Stimulated activated memory B cell treated with anti-CD40 and anti-IgM and Interleukin-4, amounts not matched to agents 10 μg/mL and 1 μg/mL and 100 μg/mL, for 72 hours (primary cell): Measurements from ENCODE around the gene AGAP1.
"Not testable (repeated sequence)": the region's sequence is repeated elsewhere in the genome, so short reads cannot be mapped to it uniquely, and the experiment has no call there.

Experiments used
- ATAC-seq: fragments of 150-1000 bp; cut with Tn5 transposase; 2 replicates; pipeline ENCODE4 v1.10.0; 2021
- H3K27ac Mint-ChIP-seq: one replicate; pipeline ENCODE4 v1.8.0; 2022; ENCODE audit warnings: mild to moderate bottlenecking, mixed read lengths
- H3K27me3 Mint-ChIP-seq: one replicate; pipeline ENCODE4 v1.8.0; 2022; ENCODE audit warnings: mixed read lengths
- H3K36me3 Mint-ChIP-seq: one replicate; pipeline ENCODE4 v1.8.0; 2022; ENCODE audit warnings: mixed read lengths
- H3K4me1 Mint-ChIP-seq: one replicate; pipeline ENCODE4 v1.8.0; 2022; ENCODE audit warnings: mixed read lengths
- H3K4me3 Mint-ChIP-seq: one replicate; pipeline ENCODE4 v1.8.0; 2022; ENCODE audit warnings: mild to moderate bottlenecking, moderate library complexity, mixed read lengths
- H3K9me3 Mint-ChIP-seq: one replicate; pipeline ENCODE4 v1.8.0; 2022; ENCODE audit warnings: mixed read lengths

AGAP1 gene

GRCh38 chr2:235598532-235599531, 105.0 kb downstream of the AGAP1 start:
- Mint-ChIP-seq H3K4me1 (no peaks in the 10 kb centered on the region), H3K9me3 (peaks cover 7% of the 10 kb centered on the region), H3K4me3 (no peak overlapping the region), H3K36me3 (no peaks in the 10 kb centered on the region), H3K27ac (no peak overlapping the region), H3K27me3 (peaks cover 20% of the 10 kb centered on the region)
- ATAC-seq, result no peak

- Mint-ChIP-seq H3K4me1 (no peaks in the 10 kb centered on the region), H3K9me3 (peaks cover 7% of the 10 kb centered on the region), H3K4me3 (no peak overlapping the region), H3K27me3 (peaks cover 16% of the 10 kb centered on the region), H3K27ac (no peak overlapping the region), H3K36me3 (no peaks in the 10 kb centered on the region)
- ATAC-seq, result no peak
These were observed 105.9 kb downstream of the AGAP1 start for GRCh38 chr2:235599596-235600338.

- Mint-ChIP-seq H3K4me3 (no peak overlapping the region), H3K27ac (no peak overlapping the region), H3K9me3 (peaks cover 9% of the 10 kb centered on the region), H3K36me3 (no peaks in the 10 kb centered on the region), H3K4me1 (no peaks in the 10 kb centered on the region), H3K27me3 (peaks cover 10% of the 10 kb centered on the region)
- ATAC-seq, result no peak
These were observed 106.6 kb downstream of the AGAP1 start for GRCh38 chr2:235600406-235600805.

GRCh38 chr2:235600926-235601325, 107.1 kb downstream of the AGAP1 start:
- H3K4me3 Mint-ChIP-seq, result no peak overlapping the region
- ATAC-seq, result no peak
- no peaks in the 10 kb centered on the region for H3K4me1 Mint-ChIP-seq
- peaks cover 10% of the 10 kb centered on the region for H3K27me3 Mint-ChIP-seq
- H3K36me3 Mint-ChIP-seq, result no peaks in the 10 kb centered on the region
- H3K9me3 Mint-ChIP-seq, result peaks cover 10% of the 10 kb centered on the region
- H3K27ac Mint-ChIP-seq, result no peak overlapping the region

- Mint-ChIP-seq H3K27ac (no peak overlapping the region), H3K4me1 (no peaks in the 10 kb centered on the region), H3K27me3 (peaks cover 10% of the 10 kb centered on the region), H3K9me3 (peaks cover 10% of the 10 kb centered on the region), H3K36me3 (no peaks in the 10 kb centered on the region), H3K4me3 (no peak overlapping the region)
- no peak for ATAC-seq
These were observed 108.3 kb downstream of the AGAP1 start for GRCh38 chr2:235601960-235602704.

GRCh38 chr2:235602971-235603370, 109.1 kb downstream of the AGAP1 start:
- peaks cover 10% of the 10 kb centered on the region for H3K27me3 Mint-ChIP-seq
- not testable (repeated sequence) for ATAC-seq, H3K27ac Mint-ChIP-seq, H3K9me3 Mint-ChIP-seq, H3K36me3 Mint-ChIP-seq, H3K4me3 Mint-ChIP-seq, H3K4me1 Mint-ChIP-seq

- H3K9me3 Mint-ChIP-seq, result peaks cover 7% of the 10 kb centered on the region
- no peak for ATAC-seq
- H3K4me1 Mint-ChIP-seq, result no peaks in the 10 kb centered on the region
- H3K4me3 Mint-ChIP-seq, result no peak overlapping the region
- peaks cover 12% of the 10 kb centered on the region for H3K27me3 Mint-ChIP-seq
- no peak overlapping the region for H3K27ac Mint-ChIP-seq
- H3K36me3 Mint-ChIP-seq, result no peaks in the 10 kb centered on the region
These were observed 109.8 kb downstream of the AGAP1 start for GRCh38 chr2:235603659-235604058.

GRCh38 chr2:235605312-235606003, 111.6 kb downstream of the AGAP1 start:
- H3K4me1 Mint-ChIP-seq, result no peaks in the 10 kb centered on the region
- H3K27ac Mint-ChIP-seq, result no peak overlapping the region
- no peak for ATAC-seq
- H3K36me3 Mint-ChIP-seq, result no peaks in the 10 kb centered on the region
- H3K27me3 Mint-ChIP-seq, result peaks cover 8% of the 10 kb centered on the region
- H3K9me3 Mint-ChIP-seq, result peaks cover 9% of the 10 kb centered on the region
- H3K4me3 Mint-ChIP-seq, result no peak overlapping the region

- Mint-ChIP-seq H3K27me3 (peaks cover 8% of the 10 kb centered on the region), H3K36me3 (no peaks in the 10 kb centered on the region), H3K4me3 (no peak overlapping the region), H3K27ac (no peak overlapping the region), H3K9me3 (peaks cover 13% of the 10 kb centered on the region), H3K4me1 (no peaks in the 10 kb centered on the region)
- no peak for ATAC-seq
These were observed 112.3 kb downstream of the AGAP1 start for GRCh38 chr2:235606004-235606715.

GRCh38 chr2:235607546-235608199, 113.8 kb downstream of the AGAP1 start:
- Mint-ChIP-seq H3K27ac (no peak overlapping the region), H3K9me3 (peaks cover 9% of the 10 kb centered on the region), H3K4me1 (no peaks in the 10 kb centered on the region), H3K36me3 (no peaks in the 10 kb centered on the region), H3K4me3 (no peak overlapping the region), H3K27me3 (peaks cover 8% of the 10 kb centered on the region)
- no peak for ATAC-seq

- Mint-ChIP-seq H3K27me3 (peaks cover 8% of the 10 kb centered on the region), H3K36me3 (no peaks in the 10 kb centered on the region), H3K4me3 (no peak overlapping the region), H3K4me1 (no peaks in the 10 kb centered on the region), H3K9me3 (peaks cover 9% of the 10 kb centered on the region), H3K27ac (no peak overlapping the region)
- no peak for ATAC-seq
These were observed 114.5 kb downstream of the AGAP1 start for GRCh38 chr2:235608200-235608887.

GRCh38 chr2:235609321-235609720, 115.5 kb downstream of the AGAP1 start:
- ATAC-seq, result no peak
- Mint-ChIP-seq H3K36me3 (no peaks in the 10 kb centered on the region), H3K27ac (no peak overlapping the region), H3K4me1 (no peaks in the 10 kb centered on the region), H3K9me3 (peaks cover 9% of the 10 kb centered on the region), H3K27me3 (peaks cover 8% of the 10 kb centered on the region), H3K4me3 (no peak overlapping the region)

GRCh38 chr2:235609746-235610145, 115.9 kb downstream of the AGAP1 start:
- ATAC-seq, result no peak
- Mint-ChIP-seq H3K4me1 (no peaks in the 10 kb centered on the region), H3K27me3 (peaks cover 8% of the 10 kb centered on the region), H3K36me3 (no peaks in the 10 kb centered on the region), H3K4me3 (no peak overlapping the region), H3K9me3 (peaks cover 9% of the 10 kb centered on the region), H3K27ac (no peak overlapping the region)
